Panc1 (cell line): ENCODE data around the gene EIF4EBP3. TPM values are rescaled to one million over a fixed set of nuclear protein-coding genes. Genes with fewer than 3 reads are reported as not detected.

Experiments
- ATAC-seq: fragments of 200-7000 bp; cut with Tn5 transposase; 2 replicates; pipeline ENCODE4 v1.9.1; 2020; ENCODE audit warnings: mild to moderate bottlenecking, moderate library complexity
- BruUV-seq: library from RNA; stranded (reverse); fragments of 400-500 nt; replicated peaks from 2 replicates; lab custom pipeline; 2021; lab: Mats Ljungman, UMichigan
- CTCF ChIA-PET: fragments of 300-600 bp; sonication (Branson Sonifier 250); formaldehyde crosslinking; loops from one replicate; lab custom pipeline; 2022; ENCODE audit warnings: antibody characterized with exemption; lab: Charles Lee
- POLR2A ChIA-PET: fragments of 300-600 bp; sonication (Branson Sonifier 250); formaldehyde crosslinking; loops from one replicate; lab custom pipeline; 2022; ENCODE audit warnings: antibody characterized with exemption; lab: Charles Lee
- DNase-seq: peaks from one replicate; pipeline ENCODE4 v3.0.0-alpha.2; 2010; ENCODE audit warnings: low read depth, low spot score
- H3K27ac ChIP-seq: 2 replicates; pipeline ENCODE4 v1.5.1; 2011; ENCODE audit warnings: mild to moderate bottlenecking, low read length, inconsistent platforms
- H3K27me3 ChIP-seq: fragments of 200-500 bp; sonication (Bioruptor generic); 2 replicates; pipeline ENCODE4 v1.6.0; 2014; ENCODE audit warnings: low read length, inconsistent platforms; ENCODE audit not compliant: control insufficient read depth, insufficient read depth
- H3K36me3 ChIP-seq: fragments of 200-500 bp; sonication (Bioruptor generic); 2 replicates; pipeline ENCODE4 v1.5.1; 2014; ENCODE audit warnings: inconsistent platforms, mild to moderate bottlenecking, low read length, moderate library complexity; ENCODE audit not compliant: control insufficient read depth, insufficient read depth
- H3K4me1 ChIP-seq: 2 replicates; pipeline ENCODE4 v1.5.1; 2011; ENCODE audit warnings: inconsistent platforms, mild to moderate bottlenecking, low read length, moderate library complexity; ENCODE audit not compliant: control insufficient read depth, insufficient read depth
- H3K4me3 ChIP-seq, 2 experiments: 2 replicates each; pipeline ENCODE4 v1.5.1; 2011 to 2012; ENCODE audit warnings: low read depth in 2 of 2, low read length in 2 of 2, mild to moderate bottlenecking in 2 of 2, inconsistent platforms in 1 of 2, moderate library complexity in 1 of 2
- H3K9me3 ChIP-seq: fragments of 200-500 bp; sonication (Bioruptor generic); 2 replicates; pipeline ENCODE4 v1.5.1; 2014; ENCODE audit warnings: low read depth, mild to moderate bottlenecking, inconsistent platforms, low read length, moderate library complexity; ENCODE audit not compliant: control insufficient read depth, insufficient read depth
- POLR2AphosphoS5 ChIP-seq: IDR thresholded peaks from 2 replicates; pipeline ENCODE4 v1.6.1; 2012; ENCODE audit warnings: mild to moderate bottlenecking, low read depth, low read length, moderate library complexity
- SIN3A ChIP-seq: IDR thresholded peaks from 2 replicates; pipeline ENCODE4 v1.6.1; 2012; ENCODE audit warnings: low read depth, mild to moderate bottlenecking, low read length, moderate library complexity, borderline replicate concordance; ENCODE audit not compliant: insufficient read depth
- TCF7L2 ChIP-seq: IDR thresholded peaks from 2 replicates; pipeline ENCODE4 v1.6.1; 2011; ENCODE audit warnings: mild to moderate bottlenecking, low read depth, low read length, inconsistent platforms
- in situ Hi-C: cut with HindIII; loops from 2 replicates; pipeline ENCODE4 v1.10.0; 2016; ENCODE audit warnings: low sequenced_read_pairs, low pct_unique_long_range_greater_than_20kb
- intact Hi-C: fragments of 100-400 bp; cut with micrococcal nuclease; formaldehyde crosslinking; loops from one replicate; pipeline ENCODE4 v1.10.0; 2022; ENCODE audit not compliant: unreplicated experiment
- total RNA-seq: library from RNA; stranded (reverse); gene quantifications from one replicate; pipeline ENCODE4 v1.2.1, GENCODE V29; 2021; ENCODE audit not compliant: unreplicated experiment
- TF ChIP-seq, protein P1 (sequence below), 2 experiments: IDR thresholded peaks; 2 replicates each; pipeline ENCODE4 v1.6.1; 2011 to 2012; ENCODE audit warnings: low read depth in 2 of 2, control low read depth in 1 of 2, low read length in 1 of 2, mild to moderate bottlenecking in 1 of 2, moderate library complexity in 1 of 2; ENCODE audit not compliant: insufficient read depth in 1 of 2
- TF ChIP-seq, protein P2 (sequence below): fragments of 450-650 bp; IDR thresholded peaks from 2 replicates; pipeline ENCODE4 v1.5.1; 2017; ENCODE audit warnings: mild to moderate bottlenecking

EIF4EBP3 gene
- total RNA-seq, 1 experiment from 2014 or later = 8.6 TPM

DNA sequence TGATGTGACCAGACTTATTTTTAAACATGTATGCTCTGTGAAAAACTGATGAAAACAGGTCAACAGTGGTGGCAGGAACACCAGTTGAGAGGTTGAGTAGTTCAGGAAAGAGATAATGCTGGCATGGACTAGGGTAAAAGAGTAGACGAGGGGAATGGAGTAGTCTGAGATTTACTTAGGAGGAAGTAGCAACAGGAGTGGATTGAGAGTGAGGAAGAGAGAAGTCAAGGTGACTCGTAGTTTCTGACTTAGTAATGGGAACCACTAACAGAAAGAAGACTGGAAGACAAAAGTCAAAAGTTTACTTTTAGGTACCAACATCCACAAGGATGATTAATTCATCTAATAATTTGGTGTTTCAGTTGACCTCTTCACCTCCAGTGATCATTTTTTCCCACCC, 6.2 kb downstream of the EIF4EBP3 start:
- H3K27me3 ChIP-seq = no peaks in the 10 kb centered on the region
- no peak overlapping the region for H3K27ac ChIP-seq
- in situ Hi-C loops (no loop called here), intact Hi-C loops (no loop called here)
- ChIA-PET POLR2A (interaction anchor here (0.6 kb wide), 1 partner anchor 104 kb away, joined by 3 read pairs; no protein-coding TSS in a partner anchor), CTCF (no interaction called here)
- no peak overlapping the region for H3K4me3 ChIP-seq
- TF ChIP-seq SIN3A (no peak), POLR2AphosphoS5 (no peak), TCF7L2 (no peak)
- TF ChIP-seq, protein P1, sequence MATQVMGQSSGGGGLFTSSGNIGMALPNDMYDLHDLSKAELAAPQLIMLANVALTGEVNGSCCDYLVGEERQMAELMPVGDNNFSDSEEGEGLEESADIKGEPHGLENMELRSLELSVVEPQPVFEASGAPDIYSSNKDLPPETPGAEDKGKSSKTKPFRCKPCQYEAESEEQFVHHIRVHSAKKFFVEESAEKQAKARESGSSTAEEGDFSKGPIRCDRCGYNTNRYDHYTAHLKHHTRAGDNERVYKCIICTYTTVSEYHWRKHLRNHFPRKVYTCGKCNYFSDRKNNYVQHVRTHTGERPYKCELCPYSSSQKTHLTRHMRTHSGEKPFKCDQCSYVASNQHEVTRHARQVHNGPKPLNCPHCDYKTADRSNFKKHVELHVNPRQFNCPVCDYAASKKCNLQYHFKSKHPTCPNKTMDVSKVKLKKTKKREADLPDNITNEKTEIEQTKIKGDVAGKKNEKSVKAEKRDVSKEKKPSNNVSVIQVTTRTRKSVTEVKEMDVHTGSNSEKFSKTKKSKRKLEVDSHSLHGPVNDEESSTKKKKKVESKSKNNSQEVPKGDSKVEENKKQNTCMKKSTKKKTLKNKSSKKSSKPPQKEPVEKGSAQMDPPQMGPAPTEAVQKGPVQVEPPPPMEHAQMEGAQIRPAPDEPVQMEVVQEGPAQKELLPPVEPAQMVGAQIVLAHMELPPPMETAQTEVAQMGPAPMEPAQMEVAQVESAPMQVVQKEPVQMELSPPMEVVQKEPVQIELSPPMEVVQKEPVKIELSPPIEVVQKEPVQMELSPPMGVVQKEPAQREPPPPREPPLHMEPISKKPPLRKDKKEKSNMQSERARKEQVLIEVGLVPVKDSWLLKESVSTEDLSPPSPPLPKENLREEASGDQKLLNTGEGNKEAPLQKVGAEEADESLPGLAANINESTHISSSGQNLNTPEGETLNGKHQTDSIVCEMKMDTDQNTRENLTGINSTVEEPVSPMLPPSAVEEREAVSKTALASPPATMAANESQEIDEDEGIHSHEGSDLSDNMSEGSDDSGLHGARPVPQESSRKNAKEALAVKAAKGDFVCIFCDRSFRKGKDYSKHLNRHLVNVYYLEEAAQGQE (IDR thresholded peaks at IDR 0.05; ENCODE audit: insufficient read depth in 1 of 2, low read depth in 2 of 2, low read length in 1 of 2) = no peak
- TF ChIP-seq, protein P2, sequence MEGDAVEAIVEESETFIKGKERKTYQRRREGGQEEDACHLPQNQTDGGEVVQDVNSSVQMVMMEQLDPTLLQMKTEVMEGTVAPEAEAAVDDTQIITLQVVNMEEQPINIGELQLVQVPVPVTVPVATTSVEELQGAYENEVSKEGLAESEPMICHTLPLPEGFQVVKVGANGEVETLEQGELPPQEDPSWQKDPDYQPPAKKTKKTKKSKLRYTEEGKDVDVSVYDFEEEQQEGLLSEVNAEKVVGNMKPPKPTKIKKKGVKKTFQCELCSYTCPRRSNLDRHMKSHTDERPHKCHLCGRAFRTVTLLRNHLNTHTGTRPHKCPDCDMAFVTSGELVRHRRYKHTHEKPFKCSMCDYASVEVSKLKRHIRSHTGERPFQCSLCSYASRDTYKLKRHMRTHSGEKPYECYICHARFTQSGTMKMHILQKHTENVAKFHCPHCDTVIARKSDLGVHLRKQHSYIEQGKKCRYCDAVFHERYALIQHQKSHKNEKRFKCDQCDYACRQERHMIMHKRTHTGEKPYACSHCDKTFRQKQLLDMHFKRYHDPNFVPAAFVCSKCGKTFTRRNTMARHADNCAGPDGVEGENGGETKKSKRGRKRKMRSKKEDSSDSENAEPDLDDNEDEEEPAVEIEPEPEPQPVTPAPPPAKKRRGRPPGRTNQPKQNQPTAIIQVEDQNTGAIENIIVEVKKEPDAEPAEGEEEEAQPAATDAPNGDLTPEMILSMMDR = no peak
- H3K36me3 ChIP-seq = peaks cover 10% of the 10 kb centered on the region; the same call in 1 of the 2 replicates
- no TSS peak for BruUV-seq
- peaks cover 37% of the 10 kb centered on the region for H3K4me1 ChIP-seq
- no peaks in the 10 kb centered on the region for H3K9me3 ChIP-seq
- DNase-seq (no peak), ATAC-seq (no peak)

DNA sequence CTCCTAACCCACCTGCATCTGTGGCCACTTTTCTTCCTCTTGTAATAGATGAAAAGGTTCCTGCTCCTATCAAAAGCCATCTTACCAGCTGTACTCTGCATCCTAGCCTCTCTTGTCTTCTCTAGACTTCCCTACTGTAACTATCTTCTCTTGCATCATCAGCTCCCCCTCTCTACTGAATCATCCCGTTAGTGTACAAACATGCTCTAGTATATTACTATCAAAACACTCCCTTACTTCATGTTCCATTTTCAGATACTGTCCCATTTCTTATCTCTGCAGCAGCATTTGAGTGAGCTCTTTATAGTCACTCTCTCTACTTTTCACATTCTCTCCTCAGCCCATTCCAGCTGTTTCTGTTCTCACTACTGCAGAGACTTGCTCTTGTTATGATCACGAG, 7.0 kb downstream of the EIF4EBP3 start:
- POLR2A ChIA-PET = no interaction called here
- no peak overlapping the region for H3K27ac ChIP-seq
- CTCF ChIA-PET = interaction anchor here (0.6 to 0.7 kb wide), 2 partner anchors 9 to 166 kb away, joined by 3 read pairs; no protein-coding TSS in a partner anchor
- ATAC-seq = no peak
- no peak for DNase-seq
- H3K9me3 ChIP-seq = no peaks in the 10 kb centered on the region
- BruUV-seq = no TSS peak
- H3K27me3 ChIP-seq = no peaks in the 10 kb centered on the region
- no peak overlapping the region for H3K4me3 ChIP-seq
- peaks cover 29% of the 10 kb centered on the region for H3K4me1 ChIP-seq
- TF ChIP-seq, protein P2 = no peak
- TF ChIP-seq SIN3A = no peak
- TF ChIP-seq, protein P1 (IDR thresholded peaks at IDR 0.05; ENCODE audit: insufficient read depth in 1 of 2, low read depth in 2 of 2, low read length in 1 of 2) = no peak
- TF ChIP-seq TCF7L2 = no peak
- no peak for TF ChIP-seq POLR2AphosphoS5
- H3K36me3 ChIP-seq = peaks cover 10% of the 10 kb centered on the region; the same call in 1 of the 2 replicates
- in situ Hi-C loops (no loop called here), intact Hi-C loops (no loop called here)
